CD4-positive, alpha-beta T cell (primary cell): ENCODE data around the gene PEBP1. TPM values are rescaled to one million over a fixed set of nuclear protein-coding genes. Genes with fewer than 3 reads are reported as not detected.

Source experiments
- ATAC-seq: fragments of 200-7000 bp; cut with Tn5 transposase; one replicate; pipeline ENCODE4 v1.10.0; 2022; ENCODE audit warnings: mild to moderate bottlenecking; ENCODE audit not compliant: poor library complexity
- CTCF ChIA-PET: fragments of 350-600 bp; sonication (Branson Sonifier 250); formaldehyde crosslinking; loops from one replicate; lab custom pipeline; 2021; ENCODE audit warnings: antibody characterized with exemption, inconsistent platforms; lab: Charles Lee
- POLR2A ChIA-PET: fragments of 350-600 bp; sonication (Branson Sonifier 250); formaldehyde crosslinking; loops from one replicate; lab custom pipeline; 2021; ENCODE audit warnings: antibody characterized with exemption, inconsistent platforms; lab: Charles Lee
- DNase-seq, 14 experiments: peaks; one replicate each; pipeline ENCODE4 v3.0.0-alpha.2; 2013 to 2020; ENCODE audit warnings: mixed read lengths in 2 of 14
- H3K27ac ChIP-seq, 2 donors: one replicate each; pipeline versions ENCODE4 v1.5.1 to v1.7.0; 2013; ENCODE audit warnings: low read length in 2 of 2, low read depth in 1 of 2, mild to moderate bottlenecking in 1 of 2
- H3K27me3 ChIP-seq, 2 experiments: 1 replicate in 1 of 2; 2 replicates in 1 of 2; pipeline versions ENCODE4 v1.6.1 to v1.7.0; 2013; ENCODE audit warnings: low read length in 2 of 2, control low read depth in 1 of 2, mild to moderate bottlenecking in 1 of 2, moderate library complexity in 1 of 2; ENCODE audit not compliant: insufficient read depth in 2 of 2, control insufficient read depth in 1 of 2
- H3K36me3 ChIP-seq: one replicate; pipeline ENCODE4 v1.6.1; 2013; ENCODE audit warnings: low read length, control low read depth; ENCODE audit not compliant: insufficient read depth
- H3K4me1 ChIP-seq: one replicate; pipeline ENCODE4 v1.6.1; 2013; ENCODE audit warnings: low read length, control low read depth; ENCODE audit not compliant: insufficient read depth
- H3K4me3 ChIP-seq: one replicate; pipeline ENCODE4 v1.5.1; 2013; ENCODE audit warnings: mild to moderate bottlenecking, low read length, moderate library complexity
- H3K9me3 ChIP-seq, 2 experiments: 1 replicate in 1 of 2; 2 replicates in 1 of 2; pipeline versions ENCODE4 v1.6.1 to v1.7.0; 2013; ENCODE audit warnings: low read length in 2 of 2, mild to moderate bottlenecking in 2 of 2, control low read depth in 1 of 2, moderate library complexity in 1 of 2; ENCODE audit not compliant: control insufficient read depth in 1 of 2, insufficient read depth in 1 of 2
- H3K27ac Mint-ChIP-seq: one replicate; pipeline ENCODE4 v1.8.0; 2020; ENCODE audit warnings: mixed read lengths
- H3K27me3 Mint-ChIP-seq: one replicate; pipeline ENCODE4 v1.8.0; 2021; ENCODE audit warnings: mixed read lengths
- H3K36me3 Mint-ChIP-seq: one replicate; pipeline ENCODE4 v1.8.0; 2021; ENCODE audit warnings: low read depth, mixed read lengths
- H3K4me1 Mint-ChIP-seq: one replicate; pipeline ENCODE4 v1.8.0; 2021; ENCODE audit warnings: low read depth, mixed read lengths
- H3K4me3 Mint-ChIP-seq: one replicate; pipeline ENCODE4 v1.8.0; 2020; ENCODE audit warnings: mild to moderate bottlenecking, mixed read lengths
- H3K9me3 Mint-ChIP-seq: one replicate; pipeline ENCODE4 v1.8.0; 2020; ENCODE audit warnings: mixed read lengths
- CTCF ChIP-seq: fragments of 200-600 bp; IDR thresholded peaks from one replicate; pipeline ENCODE4 v1.8.0; 2022; ENCODE audit warnings: antibody characterized with exemption, mild to moderate bottlenecking
- intact Hi-C, 2 experiments: fragments of 100-400 bp; cut with DNase I in 1 of 2; cut with micrococcal nuclease in 1 of 2; formaldehyde crosslinking; loops; one replicate each; pipeline versions ENCODE4 v1.15.1 to v1.9.0; 2023 to 2025; cut with DNase I, micrococcal nuclease
- total RNA-seq, 174 experiments: library from RNA in 2 of 174; stranded (reverse) in 2 of 174; gene quantifications; one replicate each; pipeline ENCODE4 v1.2.3 and lab custom pipeline; 2021 to 2026

Gene PEBP1
- total RNA-seq, 2 experiments from 2014 or later: 116 to 119 TPM

GRCh38 chr12:118109088-118109487, 26.8 kb upstream of the PEBP1 start:
- H3K4me3 Mint-ChIP-seq: no peak overlapping the region
- H3K9me3 Mint-ChIP-seq: no peaks in the 10 kb centered on the region
- H3K27me3 Mint-ChIP-seq: peaks cover 17% of the 10 kb centered on the region
- Histone ChIP-seq H3K4me3 (no peak overlapping the region), H3K4me1 (peaks cover 5% of the 10 kb centered on the region), H3K27ac (no peak overlapping the region), H3K36me3 (no peaks in the 10 kb centered on the region), H3K27me3 (peaks cover 6 to 8% of the 10 kb centered on the region in 2 experiments), H3K9me3 (peaks cover 0 to 2% of the 10 kb centered on the region in 2 experiments)
- peaks cover 5% of the 10 kb centered on the region for H3K4me1 Mint-ChIP-seq
- ATAC-seq: no peak
- no peak overlapping the region for H3K27ac Mint-ChIP-seq
- intact Hi-C loops: no loop called here
- no peak for DNase-seq
- ChIA-PET CTCF (no interaction called here), POLR2A (no interaction called here)
- no peaks in the 10 kb centered on the region for H3K36me3 Mint-ChIP-seq
- no peak for TF ChIP-seq CTCF

DNA sequence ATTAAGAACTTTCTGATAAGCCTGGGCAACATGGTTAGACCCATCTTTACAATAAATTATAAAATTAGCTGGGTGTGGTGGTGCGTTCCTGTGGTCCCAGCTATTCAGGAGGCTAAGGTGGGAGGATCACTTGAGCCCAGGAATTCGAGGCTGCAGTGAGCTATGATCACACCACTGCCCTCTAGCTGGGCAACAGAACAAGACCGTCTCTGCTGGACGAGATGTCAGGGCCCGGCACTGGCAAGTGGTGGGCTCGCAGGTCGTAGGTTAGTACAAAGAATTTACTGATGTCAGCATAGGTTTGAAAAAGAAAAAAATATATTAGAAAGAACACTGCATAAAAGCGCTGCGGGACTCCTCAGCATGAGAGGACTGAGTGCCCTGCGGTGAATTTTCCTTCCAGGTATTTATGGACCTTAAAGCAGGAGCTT, 16.5 kb upstream of the PEBP1 start:
- no peak overlapping the region for H3K4me3 Mint-ChIP-seq
- no peaks in the 10 kb centered on the region for H3K27me3 ChIP-seq
- H3K9me3 ChIP-seq: no peaks in the 10 kb centered on the region
- no peaks in the 10 kb centered on the region for H3K36me3 ChIP-seq
- H3K4me3 ChIP-seq: no peak overlapping the region
- ChIA-PET CTCF (interaction anchor here (2.3 kb wide), 1 partner anchor 17 kb away, joined by 16 read pairs; the partner anchor contains the start of gene PEBP1), POLR2A (no interaction called here)
- no peaks in the 10 kb centered on the region for H3K27me3 Mint-ChIP-seq
- H3K4me1 ChIP-seq: peaks cover 6% of the 10 kb centered on the region
- peaks cover 11% of the 10 kb centered on the region for H3K4me1 Mint-ChIP-seq
- intact Hi-C loops: no loop called here
- DNase-seq: no peak
- TF ChIP-seq CTCF: no peak
- H3K36me3 Mint-ChIP-seq: no peaks in the 10 kb centered on the region
- no peak overlapping the region for H3K27ac Mint-ChIP-seq
- H3K9me3 Mint-ChIP-seq: no peaks in the 10 kb centered on the region
- no peak for ATAC-seq
- no peak overlapping the region for H3K27ac ChIP-seq

DNA sequence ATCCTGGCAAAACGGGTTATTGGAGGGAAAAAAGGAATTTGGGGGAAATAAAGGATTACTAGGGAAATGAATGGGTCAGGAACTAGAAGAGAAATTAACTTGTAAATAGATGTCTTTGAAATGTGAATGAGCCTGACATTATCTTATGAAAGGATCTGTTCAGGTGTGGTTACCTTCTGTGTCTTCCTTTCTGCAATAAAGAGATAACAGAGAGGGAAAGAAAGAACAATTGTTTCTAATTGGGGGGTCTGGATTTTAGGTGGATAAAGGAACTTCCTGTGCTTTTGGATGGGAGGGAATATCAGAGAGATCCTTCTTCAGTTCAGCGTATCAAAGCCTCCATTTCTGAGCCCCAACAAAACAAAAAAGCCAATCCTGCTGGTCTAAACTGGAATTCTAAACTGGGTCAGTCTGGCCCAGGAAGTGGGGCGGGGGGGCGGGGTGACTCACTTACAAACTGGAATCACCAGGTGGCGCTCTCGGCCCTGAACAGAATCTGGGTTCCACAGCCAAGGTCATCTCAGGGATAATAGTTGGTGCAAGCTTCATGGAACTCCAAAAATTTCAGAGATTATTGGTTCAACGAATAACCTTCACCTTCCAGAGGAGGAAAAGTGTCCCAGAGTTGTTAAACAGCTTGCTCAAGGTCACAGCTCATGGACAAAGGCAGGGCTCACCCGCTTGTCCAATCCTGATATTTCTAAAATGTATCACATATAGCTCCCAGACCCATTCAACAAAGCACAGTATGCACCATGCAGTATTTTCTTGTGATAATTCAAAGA, 15.2 kb upstream of the PEBP1 start:
- peaks cover 6% of the 10 kb centered on the region for H3K4me1 ChIP-seq
- intact Hi-C loops: loop anchor here (1.0 to 10.0 kb wide), 6 partner anchors 16 to 1422 kb away; partner anchors contain the start of genes SUDS3 (in 2 of the 2), PEBP1 (in 1 of the 2) and RFC5 (in 1 of the 2)
- H3K9me3 ChIP-seq: no peaks in the 10 kb centered on the region
- no peaks in the 10 kb centered on the region for H3K27me3 Mint-ChIP-seq
- H3K27me3 ChIP-seq: no peaks in the 10 kb centered on the region
- H3K36me3 ChIP-seq: no peaks in the 10 kb centered on the region
- H3K4me3 ChIP-seq: no peak overlapping the region
- H3K4me1 Mint-ChIP-seq: peaks cover 11% of the 10 kb centered on the region
- ChIA-PET CTCF (interaction anchor here (0.7 to 2.3 kb wide), 5 partner anchors 16 to 255 kb away, joined by 3 to 16 read pairs (median 4); partner anchors contain the start of genes PEBP1 and SUDS3), POLR2A (interaction anchor here (0.9 to 1.7 kb wide), 4 partner anchors 15 to 256 kb away, joined by 3 to 10 read pairs (median 4); partner anchors contain the start of genes PEBP1, SUDS3, TAOK3 and WSB2)
- no peaks in the 10 kb centered on the region for H3K9me3 Mint-ChIP-seq
- no peak overlapping the region for H3K4me3 Mint-ChIP-seq
- peak; percentile 67 for ATAC-seq
- peak; percentile 35 to 81 (median 54) for DNase-seq
- no peaks in the 10 kb centered on the region for H3K36me3 Mint-ChIP-seq
- peak overlapping the region; percentile 62 for H3K27ac Mint-ChIP-seq
- TF ChIP-seq CTCF: peak; percentile 82
- peak overlapping the region in 1 of 2 donors; percentile 6 for H3K27ac ChIP-seq
